Left cardiac atrium (tissue), 4 donors: ENCODE measurements around the gene PKLR. TPM values are rescaled to one million over a fixed set of nuclear protein-coding genes. Genes with fewer than 3 reads are reported as not detected.
A peak's percentile ranks its signal among the peaks of the same experiment; 100 is the strongest.
"Not testable (repeated sequence)": the region's sequence is repeated elsewhere in the genome, so short reads cannot be mapped to it uniquely, and the experiment has no call there.

Experiments used
- ATAC-seq, 2 donors: fragments of 200-7000 bp; cut with Tn5 transposase; one replicate each; pipeline ENCODE4 v1.9.1; 2020; ENCODE audit warnings: mild to moderate bottlenecking in 2 of 2, moderate library complexity in 2 of 2
- DNase-seq: peaks from one replicate; pipeline ENCODE4 v3.0.0-alpha.2; 2020
- intact Hi-C, 2 donors: fragments of 100-400 bp; cut with DNase I; formaldehyde crosslinking; loops; one replicate each; pipeline versions ENCODE4 v1.14.1 to v1.15.1; 2022 to 2023
- long read RNA-seq: library from polyadenylated mRNA; unstranded; transcript quantifications from one replicate; pipeline ENCODE4 v2.0.0, GENCODE V29; 2021
- total RNA-seq, 2 donors: library from RNA; stranded (reverse); fragmentation: NEBNext Ultra II Directional; extraction: Animal tissue kit (Norgen Biotek cat#: 25700); gene quantifications; one replicate each; pipeline ENCODE4 v1.2.1, GENCODE V29; 2021
- donor health status: DM: no; HTN: yes; CAD: no.
- donor health status: DM: no; HTN: yes; CAD: no; lungs with severe emphysema.
- donor health status: DM: yes; HTN: yes; CAD: no.
- donor health status: Dilated cardiomyopathy.

Gene PKLR
- not detected for total RNA-seq
- long read RNA-seq, result 0 reads

GRCh38 chr1:155301342-155301841 is at the start of gene PKLR:
TSS of gene PKLR (minus strand) at chr1:155301438. CDS start at chr1:155301395, 43 bp downstream.
- intact Hi-C loops, result no loop called here
- DNase-seq, result no peak
- no peak for ATAC-seq

- no peak for DNase-seq
- intact Hi-C loops, result no loop called here
- ATAC-seq, result no peak
These were observed 41.6 kb upstream of the PKLR start for GRCh38 chr1:155342842-155343241.

- intact Hi-C loops, result no loop called here
- ATAC-seq (no peak), DNase-seq (no peak)
These were observed 38.4 kb upstream of the PKLR start for GRCh38 chr1:155339515-155340097.

GRCh38 chr1:155334962-155335361 is 33.7 kb upstream of the PKLR start:
- DNase-seq, result no peak
- intact Hi-C loops, result no loop called here
- ATAC-seq, result no peak

- intact Hi-C loops, result no loop called here
- DNase-seq (no peak), ATAC-seq (no peak)
These were observed 28.9 kb upstream of the PKLR start for GRCh38 chr1:155329980-155330598.

- DNase-seq, ATAC-seq, intact Hi-C loops: not testable (repeated sequence)
These were observed 27.6 kb upstream of the PKLR start for GRCh38 chr1:155328856-155329255.

GRCh38 chr1:155327981-155328380 is 26.7 kb upstream of the PKLR start:
- intact Hi-C loops, result no loop called here
- DNase-seq (no peak), ATAC-seq (no peak)

GRCh38 chr1:155326631-155327037 is 25.4 kb upstream of the PKLR start:
- intact Hi-C loops, result no loop called here
- no peak for ATAC-seq
- no peak for DNase-seq

- DNase-seq, result no peak
- intact Hi-C loops, result no loop called here
- ATAC-seq, result no peak
These were observed 24.8 kb upstream of the PKLR start for GRCh38 chr1:155326020-155326526.

- intact Hi-C loops, result no loop called here
- DNase-seq, result no peak
- ATAC-seq, result no peak
These were observed 24.3 kb upstream of the PKLR start for GRCh38 chr1:155325603-155325893.

GRCh38 chr1:155324717-155325602 is 23.7 kb upstream of the PKLR start:
- peak in 1 of 2 donors; percentile 3 for ATAC-seq
- DNase-seq, result peak; percentile 71
- intact Hi-C loops, result loop anchor here (1.0 to 5.0 kb wide), 3 partner anchors 48 to 81 kb away; partner anchors contain the start of gene HCN3 (in 1 of the 2)

GRCh38 chr1:155324037-155324716 is 22.9 kb upstream of the PKLR start:
- ATAC-seq (peak; percentile 84 to 86), DNase-seq (peak; percentile 97)
- intact Hi-C loops, result loop anchor here (1.0 to 5.0 kb wide), 3 partner anchors 47 to 80 kb away; partner anchors contain the start of gene HCN3 (in 1 of the 2)

- intact Hi-C loops, result loop anchor here (1.0 to 5.0 kb wide), 4 partner anchors 45 to 79 kb away; partner anchors contain the start of gene HCN3 (in 1 of the 2)
- ATAC-seq, result peak; percentile 72 to 75
- DNase-seq, result peak; percentile 90
These were observed 22.4 kb upstream of the PKLR start for GRCh38 chr1:155323729-155324036.

GRCh38 chr1:155322953-155323728 is 21.9 kb upstream of the PKLR start:
- ATAC-seq (peak; percentile 53 to 58), DNase-seq (peak; percentile 91)
- intact Hi-C loops, result loop anchor here (2.0 to 5.0 kb wide), 3 partner anchors 44 to 71 kb away; partner anchors contain the start of gene HCN3 (in 1 of the 2)

- peak; percentile 48 for DNase-seq
These were observed 21.3 kb upstream of the PKLR start for GRCh38 chr1:155322571-155322952.

GRCh38 chr1:155321639-155322503 is 20.6 kb upstream of the PKLR start:
- DNase-seq (peak; percentile 34), ATAC-seq (no peak)
- intact Hi-C loops, result loop anchor here (2.0 to 5.0 kb wide), 3 partner anchors 43 to 70 kb away; partner anchors contain the start of gene HCN3 (in 1 of the 2)

More at GRCh38 chr1:155322571-155322952, 21.3 kb upstream of the PKLR start:
- ATAC-seq, result no peak
- intact Hi-C loops, result loop anchor here (2.0 to 5.0 kb wide), 3 partner anchors 44 to 70 kb away; partner anchors contain the start of gene HCN3 (in 1 of the 2)
